ENCODE data around the gene STAT3.

The STAT3 gene

DNA sequence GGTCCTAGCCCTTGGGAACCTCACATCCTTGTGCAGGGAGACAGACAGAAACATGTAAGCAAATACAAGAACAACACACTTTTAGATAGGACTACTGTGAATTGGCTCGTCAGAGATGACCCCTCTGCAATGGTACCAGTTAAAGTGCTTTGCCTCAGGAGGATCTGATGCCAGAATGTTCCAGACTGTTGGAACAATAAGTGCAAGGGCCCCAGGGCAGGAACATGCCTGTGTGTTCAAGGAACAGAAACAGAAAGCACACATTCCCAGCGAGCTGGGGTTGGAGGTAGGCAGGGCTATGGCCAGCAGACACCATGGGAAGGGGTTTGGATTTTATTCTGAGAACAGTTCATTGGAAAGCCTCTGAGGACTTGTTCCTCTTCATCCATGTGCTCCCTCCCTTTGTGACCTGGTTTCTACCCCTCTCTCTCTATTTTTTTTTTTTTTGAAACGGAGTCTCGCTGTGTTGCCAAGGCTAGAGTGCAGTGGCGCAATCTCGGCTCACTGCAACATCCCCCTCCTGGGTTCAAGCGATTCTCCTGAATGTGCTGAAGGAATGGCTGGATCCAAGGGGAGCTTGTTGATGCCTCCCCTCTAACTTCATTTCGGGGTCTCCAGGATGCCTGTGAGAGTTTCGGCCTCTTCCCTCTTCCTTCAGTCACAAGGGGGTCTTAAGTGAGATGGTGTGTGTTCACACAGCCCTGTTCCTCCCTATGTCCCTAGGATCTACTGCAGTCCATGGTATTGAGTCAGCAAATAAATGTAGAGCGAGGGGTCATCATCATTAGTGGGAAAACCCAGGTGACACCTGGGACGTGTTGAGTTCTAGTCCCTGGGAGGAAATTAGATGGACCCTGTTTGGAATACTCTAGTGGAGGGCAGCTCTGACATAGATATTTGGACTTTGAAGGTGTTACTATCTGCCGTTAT, 93.5 kb downstream of the STAT3 start:
- no peak for DNase-seq (ENCODE audit: low read depth)

DNA sequence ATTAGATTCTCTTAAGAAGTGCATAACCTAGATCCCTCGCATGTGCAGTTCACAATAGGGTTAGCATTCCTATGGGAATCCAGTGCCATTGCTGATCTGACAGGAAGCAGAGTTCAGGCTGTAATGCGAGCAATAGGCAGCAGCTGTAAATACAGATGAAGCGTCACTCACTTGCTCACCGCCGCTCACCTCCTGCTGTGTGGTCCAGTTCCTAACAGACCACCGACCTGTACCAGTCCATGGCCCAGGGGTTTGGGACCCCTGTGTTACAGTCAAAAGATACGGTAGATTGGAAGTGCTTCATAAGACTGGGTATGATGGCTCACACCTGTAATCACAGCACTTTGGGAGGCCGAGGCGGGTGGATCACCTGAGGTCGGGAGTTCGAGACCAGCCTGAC, 97.1 kb downstream of the STAT3 start:
- DNase-seq (ENCODE audit: low read depth), result no peak

DNA sequence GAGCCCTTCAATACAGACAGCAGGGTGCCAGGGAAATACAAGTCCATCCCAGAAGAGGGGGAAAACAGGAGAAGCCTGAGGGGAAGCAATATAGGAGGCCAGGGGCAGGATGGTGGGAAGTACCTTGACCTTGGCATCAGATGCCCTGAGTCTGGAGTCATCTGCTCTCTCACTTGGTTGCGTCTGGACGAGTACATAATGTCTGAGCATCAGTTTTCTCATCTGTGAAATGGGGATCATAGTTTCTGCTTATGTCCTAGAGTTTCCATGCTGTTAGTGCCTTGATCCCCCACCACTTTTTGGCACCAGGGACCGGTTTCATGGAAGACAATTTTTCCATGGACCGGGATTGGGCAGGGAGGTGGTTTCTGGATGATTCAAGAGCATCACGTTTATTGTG, 97.7 kb downstream of the STAT3 start:
- DNase-seq (ENCODE audit: low read depth), result no peak

DNA sequence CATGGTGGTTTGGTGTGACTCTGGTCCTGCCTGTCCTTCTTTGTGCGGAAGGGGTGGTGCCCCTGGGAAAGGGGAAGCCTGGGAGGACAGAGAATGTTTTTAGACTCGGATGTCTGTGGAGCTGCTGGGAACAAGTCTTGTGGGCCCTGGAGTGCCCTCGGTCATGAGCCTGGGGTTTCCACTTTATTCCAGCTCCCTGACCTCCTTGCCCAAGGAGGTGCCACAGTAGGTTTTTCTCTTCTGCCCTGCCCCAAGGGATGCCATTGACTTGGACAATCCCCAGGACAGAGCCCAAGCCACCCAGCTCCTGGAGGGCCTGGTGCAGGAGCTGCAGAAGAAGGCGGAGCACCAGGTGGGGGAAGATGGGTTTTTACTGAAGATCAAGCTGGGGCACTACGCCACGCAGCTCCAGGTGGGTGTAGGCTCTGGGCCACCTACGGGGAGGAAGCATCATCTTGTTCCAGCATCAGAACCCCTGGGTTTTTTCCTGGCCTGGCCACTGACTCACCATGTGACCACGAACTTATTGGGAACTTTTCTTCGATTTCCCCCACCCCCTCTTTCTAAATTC, 98.5 kb downstream of the STAT3 start:
- DNase-seq (ENCODE audit: low read depth), result no peak

DNA sequence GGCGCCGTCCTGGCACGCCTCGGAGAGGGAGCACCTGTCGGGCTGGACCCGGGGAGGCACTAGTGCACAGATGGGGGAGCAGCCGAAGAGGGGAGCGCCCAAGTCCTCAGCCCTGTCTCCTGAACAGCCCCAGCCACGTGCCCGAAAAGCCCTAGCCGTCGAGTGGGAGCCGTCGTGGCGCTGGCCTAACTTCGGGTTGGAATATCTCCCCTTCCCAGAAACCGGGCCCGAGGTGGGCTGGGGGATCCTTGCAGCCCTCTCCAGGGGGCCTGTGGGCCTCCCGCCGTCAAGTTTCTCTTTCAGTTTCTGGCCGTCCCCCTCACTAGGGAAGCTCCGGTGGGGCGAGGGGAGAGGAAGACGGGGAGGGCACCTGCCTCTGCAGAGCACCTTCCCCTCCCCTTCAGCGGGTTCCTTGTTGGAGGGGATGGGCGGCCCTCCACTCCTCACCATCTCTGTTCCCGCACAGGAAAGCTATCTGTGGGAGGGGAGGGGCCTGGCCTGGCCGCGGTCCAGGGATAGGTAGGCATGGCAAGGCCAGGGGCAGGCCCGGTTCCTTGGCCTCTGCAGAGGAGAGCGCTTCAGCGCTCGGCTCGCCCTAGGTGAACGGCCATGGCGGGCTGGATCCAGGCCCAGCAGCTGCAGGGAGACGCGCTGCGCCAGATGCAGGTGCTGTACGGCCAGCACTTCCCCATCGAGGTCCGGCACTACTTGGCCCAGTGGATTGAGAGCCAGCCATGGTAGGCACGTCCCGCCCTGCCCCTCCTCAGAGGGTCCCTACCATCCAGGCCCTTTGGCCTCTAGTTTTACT, 99.2 kb downstream of the STAT3 start:
- DNase-seq (ENCODE audit: low read depth), result no peak

DNA sequence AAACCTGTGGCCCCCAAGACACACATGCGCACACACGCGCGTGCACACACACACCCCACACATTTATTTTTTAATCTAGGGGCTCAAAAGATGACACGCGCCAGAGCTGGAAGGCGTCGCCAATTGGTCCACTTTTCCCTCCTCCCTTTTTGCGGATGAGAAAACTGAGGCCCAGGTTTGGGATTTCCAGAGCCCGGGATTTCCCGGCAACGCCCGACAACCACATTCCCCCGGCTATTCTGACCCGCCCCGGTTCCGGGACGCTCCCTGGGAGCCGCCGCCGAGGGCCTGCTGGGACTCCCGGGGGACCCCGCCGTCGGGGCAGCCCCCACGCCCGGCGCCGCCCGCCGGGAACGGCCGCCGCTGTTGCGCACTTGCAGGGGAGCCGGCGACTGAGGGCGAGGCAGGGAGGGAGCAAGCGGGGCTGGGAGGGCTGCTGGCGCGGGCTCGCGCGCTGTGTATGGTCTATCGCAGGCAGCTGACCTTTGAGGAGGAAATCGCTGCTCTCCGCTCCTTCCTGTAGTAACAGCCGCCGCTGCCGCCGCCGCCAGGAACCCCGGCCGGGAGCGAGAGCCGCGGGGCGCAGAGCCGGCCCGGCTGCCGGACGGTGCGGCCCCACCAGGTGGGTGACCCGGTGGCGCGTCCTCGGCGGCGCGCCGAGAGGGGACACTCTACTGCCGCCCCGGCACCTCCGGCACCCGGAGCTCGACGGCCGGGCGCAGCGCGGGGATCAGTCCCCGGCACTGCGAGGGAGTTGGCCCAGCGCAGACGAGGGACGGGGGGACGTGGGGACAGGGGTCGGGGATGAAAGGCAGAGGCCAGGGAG, 100.1 kb downstream of the STAT3 start, which contains the start of gene STAT5A:
TSS of gene STAT5A (plus strand) at position 522 of the 826 bp plus-strand sequence. CDS start 914 bp downstream, outside the sequence.
- peak; percentile 81 for DNase-seq (ENCODE audit: low read depth)

DNA sequence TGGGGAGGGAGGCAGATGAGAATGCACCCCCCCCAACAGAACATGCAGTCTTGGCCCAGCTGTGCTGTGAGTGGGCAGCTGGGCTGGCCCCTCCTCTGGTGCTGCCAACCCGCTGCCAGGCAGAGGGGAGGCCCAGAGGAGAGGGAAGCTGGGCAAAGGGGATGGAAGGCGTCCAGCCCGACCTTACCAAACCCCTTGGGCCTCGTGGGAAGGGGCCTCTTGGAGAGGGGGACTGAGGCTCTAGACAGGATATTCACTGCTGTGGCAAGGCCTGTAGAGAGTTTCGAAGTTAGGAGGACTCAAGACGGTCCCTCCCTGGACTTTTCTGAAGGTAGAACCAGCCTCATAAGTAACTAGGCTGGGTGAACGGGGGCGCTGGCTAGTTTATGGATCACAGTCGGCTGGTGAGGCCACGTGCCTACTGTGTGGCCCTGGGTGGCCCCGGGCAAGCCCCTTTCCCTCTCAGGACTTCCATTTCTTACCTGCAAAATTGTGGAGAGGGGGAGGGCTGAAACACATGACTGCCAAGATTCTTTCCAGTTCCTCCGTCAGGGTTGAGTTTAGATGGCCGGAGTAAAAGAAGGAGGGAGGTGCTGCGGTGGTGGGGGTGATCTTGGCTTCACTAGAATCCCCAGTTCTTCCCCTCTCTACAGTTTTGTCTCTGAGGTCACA, 100.8 kb downstream of the STAT3 start:
- DNase-seq (ENCODE audit: low read depth), result no peak

DNA sequence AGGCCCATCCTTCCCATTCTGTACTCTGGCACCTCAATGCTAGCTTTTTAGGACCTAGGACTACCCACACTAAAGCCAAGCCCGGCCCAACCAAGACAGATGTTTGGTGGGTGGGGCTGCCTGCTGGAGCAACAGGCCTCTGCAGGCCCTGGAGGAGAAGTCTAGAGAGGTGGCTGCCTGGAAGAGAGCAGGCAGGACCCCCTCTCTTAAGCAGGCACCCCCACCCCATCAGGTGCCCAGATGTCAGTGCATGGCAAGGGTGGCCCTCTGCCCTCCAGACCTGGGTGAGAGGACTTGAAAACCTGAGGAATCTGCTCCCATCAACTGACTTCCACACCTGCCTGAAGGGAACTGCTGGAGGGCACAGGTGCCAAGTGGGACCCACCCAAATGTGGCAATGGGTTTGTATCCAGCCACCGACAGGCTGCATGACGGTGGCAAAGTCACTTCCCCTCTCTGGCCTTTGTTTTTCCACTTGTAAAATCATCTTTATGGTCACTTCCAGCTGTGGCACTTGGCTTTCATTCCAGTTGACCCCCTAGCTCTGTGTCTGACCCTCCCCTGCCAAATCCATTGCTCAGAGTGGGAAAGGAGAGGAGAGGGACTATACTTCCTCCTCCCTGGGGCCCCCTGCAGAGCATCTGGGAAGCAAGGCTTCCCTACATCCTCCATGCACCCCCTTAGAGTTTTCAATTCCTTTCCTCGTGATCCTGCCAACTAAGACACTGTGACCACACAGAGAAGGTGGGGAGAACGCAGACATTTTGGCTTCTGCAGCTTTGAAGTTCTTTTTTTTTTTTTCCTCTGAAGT, 101.6 kb downstream of the STAT3 start:
- DNase-seq (ENCODE audit: low read depth), result no peak

DNA sequence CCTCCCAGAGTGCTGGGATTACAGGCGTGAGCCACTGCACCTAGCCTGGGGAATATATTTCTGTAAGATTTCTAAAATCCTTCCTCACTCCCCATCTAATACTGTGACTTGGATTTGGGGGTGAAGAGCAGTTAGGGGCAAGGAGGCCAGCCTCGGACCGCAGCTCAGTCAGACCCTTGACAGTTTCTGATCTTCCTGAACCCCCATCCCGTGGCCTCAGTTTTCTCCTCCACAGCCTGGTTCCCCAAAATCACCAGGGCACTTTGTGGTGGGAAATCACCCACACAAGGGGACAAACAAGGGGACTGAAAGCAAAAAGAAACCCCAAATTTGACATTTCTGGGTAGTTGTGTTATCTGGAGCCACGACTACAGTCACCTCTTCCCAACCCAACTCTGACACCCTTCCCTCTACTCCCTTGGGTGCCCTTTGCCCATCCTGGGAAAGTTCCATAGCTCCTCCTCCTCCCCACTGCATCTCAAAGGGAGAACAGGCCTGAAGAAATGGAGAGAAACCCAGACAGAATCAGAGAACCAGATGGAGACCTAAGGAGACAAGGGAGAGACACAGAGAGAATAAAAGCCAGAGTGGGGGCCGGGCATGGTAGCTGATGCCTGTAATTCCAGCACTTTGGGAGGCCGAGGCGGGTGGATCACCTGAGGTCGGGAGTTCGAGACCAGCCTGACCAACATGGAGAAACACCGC, 102.7 kb downstream of the STAT3 start:
- no peak for DNase-seq (ENCODE audit: low read depth)

DNA sequence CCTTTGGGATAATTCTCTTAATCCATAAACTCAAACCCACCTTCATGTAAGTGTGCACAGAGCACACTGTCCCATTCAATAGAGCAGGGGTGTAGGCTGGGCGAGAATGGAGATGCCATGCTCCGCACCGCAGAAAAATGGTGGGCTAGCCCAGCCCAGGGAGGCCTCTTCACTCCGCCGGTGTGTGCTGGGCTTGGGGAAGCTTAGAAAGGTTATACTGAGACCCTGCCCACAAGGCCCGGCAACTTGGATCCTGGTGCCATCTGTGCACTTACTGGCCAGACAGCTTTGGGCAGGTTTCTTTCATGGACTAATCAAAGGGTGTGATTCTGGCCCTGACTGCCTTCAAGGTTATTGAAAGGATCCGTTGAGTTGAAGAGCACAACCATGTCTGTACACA, 103.7 kb downstream of the STAT3 start:
- no peak for DNase-seq (ENCODE audit: low read depth)

DNA sequence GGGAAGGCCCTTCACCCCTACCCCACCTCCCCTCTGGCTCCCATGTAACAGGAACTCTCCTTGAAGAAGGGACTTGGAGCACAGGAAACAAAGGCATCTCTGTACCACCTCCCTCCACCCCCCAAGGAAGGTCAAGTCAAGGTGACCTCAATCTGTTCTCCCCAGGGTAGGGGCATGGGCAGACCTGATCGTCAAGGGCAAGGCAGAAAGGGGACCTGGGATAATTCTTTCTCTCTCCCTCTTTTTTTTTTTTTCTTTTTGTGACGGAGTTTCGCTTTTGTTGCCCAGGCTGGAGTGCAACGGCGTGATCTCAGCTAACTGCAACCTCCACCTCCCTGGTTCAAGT, 104.2 kb downstream of the STAT3 start:
- no peak for DNase-seq (ENCODE audit: low read depth)

DNA sequence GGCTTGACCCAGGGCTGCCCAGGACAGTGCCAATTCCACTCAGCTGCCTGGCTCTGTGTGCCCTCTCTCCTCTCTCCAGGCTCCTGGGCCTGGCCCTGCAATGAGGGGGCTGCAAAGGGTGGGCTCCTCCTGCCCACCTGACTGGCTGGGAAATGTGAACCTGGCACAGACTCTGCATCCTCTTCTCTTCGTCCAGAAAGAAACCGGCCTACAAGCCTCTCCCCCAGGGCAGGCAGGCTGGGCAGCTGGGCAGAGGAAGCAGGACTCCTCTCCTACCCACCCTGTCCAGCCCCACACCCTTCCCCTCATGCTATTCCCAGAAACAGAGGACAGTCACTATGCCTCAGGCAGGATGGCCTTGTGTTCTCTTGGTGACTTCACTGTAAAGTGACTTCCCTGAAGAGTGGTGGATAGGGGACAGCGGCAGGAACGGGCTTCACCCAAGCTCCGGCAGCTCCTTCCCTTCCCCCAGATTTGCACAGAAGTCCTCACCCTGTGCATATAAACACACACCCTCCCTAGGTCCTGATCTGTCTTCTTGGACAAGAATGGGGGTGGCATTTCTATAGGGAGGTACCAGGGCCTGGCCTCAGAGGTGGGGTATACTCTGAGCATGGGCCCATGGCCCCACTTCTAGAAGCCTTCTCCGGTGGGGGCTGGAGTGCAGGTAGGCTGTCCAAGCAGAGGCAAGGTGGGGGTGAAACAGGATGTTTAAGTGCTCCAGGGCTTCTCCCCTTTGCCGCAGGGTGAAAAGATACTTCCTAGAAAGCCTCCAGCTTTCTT, 104.8 kb downstream of the STAT3 start:
- DNase-seq (ENCODE audit: low read depth), result no peak

DNA sequence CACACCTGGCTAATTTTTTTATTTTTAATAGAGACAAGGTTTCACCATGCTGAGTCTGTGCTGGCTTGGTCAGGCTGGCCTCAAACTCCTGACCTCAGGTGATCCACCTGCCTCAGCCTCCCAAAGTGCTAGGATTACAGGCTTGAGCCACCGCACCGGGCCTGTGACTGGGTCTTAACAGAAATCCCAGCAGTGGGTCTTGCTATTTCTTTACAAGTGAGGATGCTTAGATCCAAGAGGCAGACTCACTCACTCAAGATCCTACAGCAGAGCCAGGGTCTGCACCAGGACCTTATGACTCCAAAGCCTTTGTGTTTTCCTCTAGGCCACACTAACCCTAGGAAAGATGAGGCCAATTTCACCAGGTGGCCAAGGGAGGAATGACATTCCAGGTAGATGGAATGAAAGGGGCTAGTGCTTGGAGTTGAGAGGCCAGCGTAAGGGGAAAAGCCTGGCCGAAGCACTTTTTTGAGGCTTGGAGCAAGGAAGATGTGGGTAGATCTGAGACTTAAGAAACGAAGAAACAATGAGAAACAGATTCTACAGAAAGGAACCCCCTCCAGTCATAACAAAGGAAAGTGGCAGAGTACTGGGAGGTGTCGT, 105.7 kb downstream of the STAT3 start:
- no peak for DNase-seq (ENCODE audit: low read depth)

DNA sequence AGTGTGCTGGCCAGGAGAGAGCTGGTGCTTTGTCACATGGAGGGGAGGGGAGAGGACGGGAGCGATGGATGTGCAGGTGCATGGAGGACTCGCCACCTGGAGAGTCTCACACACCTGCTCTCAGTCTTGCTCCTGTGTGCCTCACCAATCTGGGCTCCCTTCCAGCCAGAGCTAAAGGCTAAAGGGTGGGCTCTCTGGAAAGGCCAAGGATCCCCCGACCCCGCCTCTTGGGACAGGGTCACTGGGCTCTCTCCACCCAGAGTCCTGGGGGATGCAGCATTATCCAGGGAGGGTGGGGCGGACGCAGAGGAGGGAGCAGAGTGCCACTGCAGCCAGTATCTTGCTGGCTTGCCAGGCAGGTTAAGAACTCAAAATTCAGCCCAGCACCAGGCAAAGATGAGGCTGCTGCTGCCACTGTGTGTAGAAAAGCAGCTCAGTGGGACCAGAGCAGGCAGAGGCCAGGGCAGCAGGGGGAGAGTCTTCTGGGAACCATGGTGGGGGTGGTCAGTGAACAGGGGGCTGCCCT, 106.6 kb downstream of the STAT3 start:
- DNase-seq (ENCODE audit: low read depth), result no peak

DNA sequence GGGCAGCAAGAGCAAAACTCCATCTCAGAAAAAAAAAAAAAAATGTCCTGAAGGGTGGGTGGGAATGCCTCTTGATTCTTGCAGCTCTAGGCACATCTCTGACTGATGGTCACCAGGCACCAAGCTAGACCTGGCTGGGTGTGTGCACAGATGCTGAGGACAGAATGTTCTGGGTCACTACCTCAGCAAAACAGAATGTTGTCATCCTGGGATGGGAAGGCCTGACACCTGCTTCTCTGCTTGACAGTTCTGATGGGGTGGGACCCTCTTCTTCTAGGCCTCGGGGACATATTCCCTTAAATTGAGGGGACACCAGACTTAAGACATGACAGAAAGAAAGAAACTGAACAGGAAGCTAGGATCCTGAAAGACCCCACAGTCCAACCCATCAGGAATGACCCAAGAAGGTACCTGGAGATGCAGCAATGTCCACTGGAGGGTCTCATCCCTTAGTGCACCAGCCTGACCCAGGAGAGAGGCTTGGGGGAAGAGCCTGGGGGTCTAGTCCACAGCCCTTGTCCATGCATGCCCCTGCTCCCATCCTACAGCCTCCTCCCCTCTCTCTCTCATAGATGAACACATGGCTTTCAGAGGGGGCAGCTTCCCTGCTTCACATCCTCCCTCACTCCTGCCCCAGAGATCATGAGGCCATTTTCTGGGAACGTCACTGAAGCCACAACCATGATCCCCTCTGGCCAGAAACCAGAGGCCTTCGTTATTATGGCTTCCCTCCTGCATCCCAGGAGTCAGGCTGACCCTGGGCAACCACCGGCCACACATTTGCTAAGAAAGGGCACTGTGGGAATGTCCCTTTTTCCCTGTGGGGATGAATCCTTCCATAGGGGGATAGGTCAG, 108.2 kb downstream of the STAT3 start:
- DNase-seq (ENCODE audit: low read depth), result no peak

DNA sequence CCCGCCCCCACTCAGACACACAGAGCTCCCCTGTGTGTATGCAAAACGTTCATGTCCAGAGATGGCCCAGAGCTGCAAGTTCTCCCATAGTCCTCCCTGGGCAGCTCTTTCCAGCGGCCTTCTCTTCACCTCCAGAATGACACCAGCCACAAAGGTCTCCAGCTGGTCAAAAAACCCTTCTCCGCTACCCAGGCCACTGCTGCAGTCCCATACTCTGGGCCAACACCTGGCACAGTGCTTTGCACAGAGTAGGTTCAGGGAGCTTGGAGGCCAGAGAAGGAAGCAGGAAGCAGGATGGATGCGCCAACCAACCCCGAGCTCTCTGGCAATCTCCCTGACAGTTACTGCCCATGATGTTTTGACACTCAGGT, 110.9 kb downstream of the STAT3 start:
- no peak for DNase-seq (ENCODE audit: low read depth)

DNA sequence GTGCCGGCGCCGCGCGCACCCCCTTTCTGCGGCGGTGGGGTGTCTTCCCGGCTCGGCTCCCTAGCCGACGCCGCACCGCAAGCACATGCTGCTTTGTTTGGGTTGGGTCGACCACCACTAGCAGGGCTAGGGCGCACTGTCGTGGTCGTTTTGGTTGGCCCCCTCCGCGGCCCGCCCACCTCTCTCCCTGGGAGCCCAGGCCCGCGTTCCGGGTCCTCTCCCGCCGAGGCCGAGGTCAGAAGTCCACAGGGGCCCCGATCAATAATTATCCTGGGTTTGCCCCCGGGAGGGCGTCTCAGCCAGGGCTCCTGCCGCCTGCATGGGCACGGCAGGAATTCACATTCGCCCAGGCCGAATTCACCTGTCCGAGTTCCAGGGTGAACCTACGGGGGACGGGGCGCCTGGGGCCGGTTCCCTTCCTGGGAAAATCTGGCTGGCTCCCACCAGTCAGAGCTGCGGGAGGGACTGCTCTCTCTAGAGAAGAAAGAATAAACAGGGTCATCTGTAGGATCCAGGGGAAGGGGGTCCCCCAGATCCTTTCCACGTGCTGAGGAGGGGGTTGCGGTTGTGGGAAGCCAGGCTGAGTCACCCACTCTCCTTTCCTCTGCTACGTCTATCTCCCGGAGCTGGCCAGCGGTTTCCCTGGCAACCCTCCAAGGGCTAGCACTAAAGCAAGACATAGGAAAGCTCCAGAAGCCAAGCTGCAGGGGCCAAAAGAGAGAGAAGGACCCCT, 111.5 kb downstream of the STAT3 start:
- peak; percentile 87 for DNase-seq (ENCODE audit: low read depth)
